HG02885 (cell line): ENCODE results near the gene CXXC5.

Experiments used
- ATAC-seq: cut with Tn5 transposase; IDR thresholded peaks from one replicate; pipeline ENCODE4 v1.9.1; 2021; ENCODE audit warnings: mild to moderate bottlenecking; ENCODE audit not compliant: unreplicated experiment, poor library complexity

Gene CXXC5

DNA sequence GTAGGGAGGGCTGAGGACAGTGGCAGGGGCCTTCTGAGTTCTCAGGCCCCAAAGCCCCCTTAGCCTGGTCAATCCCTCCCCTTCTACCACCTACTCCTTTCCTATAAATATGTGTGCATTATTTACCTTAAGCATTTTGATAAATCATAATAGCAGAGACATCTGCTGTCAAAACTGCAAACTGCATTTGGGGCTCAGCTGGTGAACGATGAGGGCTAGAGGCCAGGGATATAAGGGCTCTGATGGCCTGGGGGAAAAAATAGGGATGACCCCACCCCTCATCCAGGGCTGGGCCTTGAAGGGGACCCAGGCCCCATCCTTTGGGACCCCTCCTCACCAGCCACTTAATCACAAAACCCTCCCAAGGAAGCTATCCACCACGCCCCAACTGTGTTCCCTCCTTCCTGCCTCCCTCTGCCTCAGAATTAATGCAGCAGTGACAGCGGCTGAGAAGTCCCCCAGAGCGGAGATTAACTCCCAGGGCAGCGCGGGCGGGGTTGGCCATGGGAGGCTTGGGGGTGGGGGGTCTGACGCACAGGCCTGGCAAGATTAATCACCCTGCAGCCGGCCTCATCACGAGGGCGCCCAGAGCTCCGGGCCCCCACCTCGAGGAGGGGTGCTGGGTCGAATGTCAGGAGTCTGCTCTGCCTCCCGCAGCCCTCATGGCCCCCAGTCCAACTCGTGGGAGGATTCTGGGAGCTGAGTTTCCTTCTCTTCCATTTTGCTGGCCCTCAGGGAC is 42.1 kb downstream of the CXXC5 start:
- no peak for ATAC-seq

DNA sequence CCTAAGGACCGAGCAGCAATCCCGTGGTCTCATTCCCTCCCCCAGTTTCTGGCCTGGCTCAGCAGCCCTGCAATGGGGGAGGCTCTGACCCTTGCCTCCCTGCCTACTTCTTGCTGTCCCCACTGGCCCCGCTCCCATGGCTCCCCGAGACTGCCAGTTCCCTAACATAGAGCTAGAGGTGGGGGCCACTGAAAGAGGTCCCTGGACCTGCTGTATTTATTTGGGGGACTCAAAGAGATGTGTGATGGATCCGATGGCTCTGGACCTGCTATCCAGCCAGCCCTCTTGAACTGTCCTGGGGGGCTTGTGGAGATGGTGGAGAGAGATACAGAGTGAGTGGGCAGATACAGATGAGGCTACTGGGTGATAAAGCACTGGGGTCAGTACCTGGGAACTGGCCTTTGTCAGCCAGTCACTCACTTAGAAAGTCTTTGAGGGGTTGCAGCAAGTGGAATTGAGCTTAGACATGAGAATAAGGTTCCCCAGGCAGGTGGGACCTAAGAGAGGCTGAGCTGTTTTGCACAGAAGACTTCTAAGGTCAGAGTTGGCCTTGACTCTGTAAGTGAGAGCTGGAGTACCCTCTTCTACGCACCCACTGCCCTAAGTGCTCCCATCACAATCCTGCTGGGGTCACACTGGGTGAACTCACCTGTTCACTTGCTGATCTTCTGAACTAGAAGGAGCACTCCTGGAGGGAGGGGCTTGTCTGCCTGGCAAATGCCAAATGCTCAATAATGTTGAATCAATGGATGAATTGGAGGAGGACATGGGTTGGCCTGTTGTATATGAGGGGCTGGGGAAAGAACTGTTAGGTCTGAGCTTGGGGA is 42.9 kb downstream of the CXXC5 start:
- no peak for ATAC-seq

DNA sequence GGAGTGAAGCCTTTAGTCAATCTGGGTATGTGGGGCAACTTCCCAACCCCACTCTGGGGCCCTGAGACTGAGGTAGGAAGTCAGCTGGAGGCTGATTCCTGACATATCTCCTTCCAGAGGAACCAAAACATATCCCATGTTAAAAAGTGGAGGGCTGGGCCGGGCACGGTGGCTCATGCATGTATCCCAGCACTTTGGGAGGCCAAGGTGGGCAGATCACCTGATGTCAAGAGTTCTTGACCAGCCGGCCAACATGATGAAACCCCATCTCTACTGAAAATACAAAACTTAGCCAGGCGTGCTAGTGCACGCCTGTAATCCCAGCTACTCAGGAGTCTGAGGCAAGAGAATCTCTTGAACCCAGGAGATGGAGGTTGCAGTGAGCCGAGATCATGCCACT is 44.0 kb downstream of the CXXC5 start:
- ATAC-seq, result no peak

DNA sequence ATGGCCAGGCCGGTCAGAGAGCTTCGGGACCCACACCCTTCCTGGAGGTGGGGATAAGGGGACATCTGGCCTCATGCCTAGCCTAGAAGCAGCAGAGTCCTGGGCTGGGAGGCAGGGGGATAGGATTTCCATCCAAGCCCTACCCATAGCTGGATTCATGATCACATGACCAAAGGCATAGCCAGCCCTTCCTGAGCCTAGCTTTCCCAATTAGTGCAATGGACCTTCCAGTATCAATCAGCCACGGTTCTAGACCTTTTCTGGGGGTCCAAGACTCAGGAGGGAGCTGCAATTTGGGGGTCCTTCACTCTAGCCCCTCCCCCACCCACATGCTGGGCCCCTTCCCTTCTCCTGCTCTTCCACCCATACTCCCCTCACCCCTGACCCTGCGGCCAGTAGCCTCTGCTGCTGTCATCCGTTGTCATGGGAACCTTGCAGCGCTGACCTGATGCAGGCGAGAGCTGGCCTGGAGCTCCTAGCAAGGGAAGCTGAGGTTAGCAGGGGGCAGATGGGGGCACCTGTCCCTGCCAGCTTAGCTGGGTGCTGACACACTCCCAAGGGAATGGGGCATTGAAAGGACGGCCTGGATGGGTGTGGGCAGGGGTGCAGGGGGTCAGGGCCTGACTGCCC is 44.6 kb downstream of the CXXC5 start:
- no peak for ATAC-seq

DNA sequence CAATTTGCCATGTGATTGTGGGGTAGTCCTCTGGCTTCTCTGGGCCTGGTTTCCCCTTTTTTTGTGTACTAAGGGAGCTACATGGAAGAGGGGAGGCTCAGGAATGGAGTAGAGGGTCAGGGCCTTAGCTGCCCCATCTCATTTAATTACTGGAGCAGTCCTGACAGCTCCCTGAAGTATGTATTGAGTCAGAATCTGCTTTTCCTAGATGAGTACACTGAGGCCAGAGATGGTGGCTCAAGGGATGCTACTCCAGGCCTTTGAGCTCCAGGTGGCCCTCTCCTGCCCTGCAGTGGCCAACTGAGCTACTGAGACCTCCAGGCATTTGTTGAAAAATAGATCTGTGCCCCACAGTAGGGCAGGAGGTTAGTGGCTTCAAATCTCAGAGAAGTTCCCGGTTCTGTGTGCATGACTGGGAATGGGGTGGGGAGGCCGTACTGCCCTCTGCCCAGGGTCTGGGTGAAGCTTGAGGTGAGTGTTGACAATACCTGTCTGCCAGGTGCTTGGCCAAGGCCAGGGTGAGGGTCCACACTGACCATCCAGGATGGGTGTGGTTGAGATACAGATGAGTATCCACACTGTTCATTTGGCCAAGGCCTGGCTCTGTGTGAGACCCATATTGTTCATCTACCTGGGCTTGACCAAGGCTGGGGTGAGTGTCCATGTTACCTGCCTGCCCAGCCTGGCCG is 45.7 kb downstream of the CXXC5 start:
- ATAC-seq, result no peak

DNA sequence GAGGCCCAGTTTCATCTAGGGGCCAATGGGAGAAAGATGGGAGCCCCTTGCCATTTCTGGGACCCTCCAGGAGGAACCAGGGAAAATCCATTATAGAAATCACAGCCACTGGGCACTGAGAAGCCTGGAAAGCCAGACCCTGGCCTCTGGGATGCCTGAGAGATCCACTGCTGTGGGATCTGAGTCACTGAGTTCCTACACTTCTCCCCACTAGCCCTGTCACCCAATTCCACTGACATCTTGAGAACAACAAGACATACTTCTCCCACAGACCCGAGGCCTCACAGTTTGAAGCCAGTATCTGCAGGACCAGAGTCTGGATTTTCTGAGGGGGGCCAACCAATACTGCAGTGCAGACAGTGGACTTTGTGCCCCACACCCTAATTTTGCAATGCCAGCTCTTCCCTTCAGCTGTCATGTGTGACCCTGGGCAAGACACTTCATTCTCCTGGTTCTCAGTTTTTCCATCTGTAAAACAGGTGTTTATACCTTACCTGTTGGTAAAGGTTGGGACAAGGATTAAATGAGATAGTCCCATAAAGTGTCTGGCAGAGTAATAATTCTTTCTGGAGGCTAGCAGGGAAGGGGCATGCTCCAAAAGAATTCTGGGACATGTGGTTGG is 46.5 kb downstream of the CXXC5 start:
- ATAC-seq, result no peak

DNA sequence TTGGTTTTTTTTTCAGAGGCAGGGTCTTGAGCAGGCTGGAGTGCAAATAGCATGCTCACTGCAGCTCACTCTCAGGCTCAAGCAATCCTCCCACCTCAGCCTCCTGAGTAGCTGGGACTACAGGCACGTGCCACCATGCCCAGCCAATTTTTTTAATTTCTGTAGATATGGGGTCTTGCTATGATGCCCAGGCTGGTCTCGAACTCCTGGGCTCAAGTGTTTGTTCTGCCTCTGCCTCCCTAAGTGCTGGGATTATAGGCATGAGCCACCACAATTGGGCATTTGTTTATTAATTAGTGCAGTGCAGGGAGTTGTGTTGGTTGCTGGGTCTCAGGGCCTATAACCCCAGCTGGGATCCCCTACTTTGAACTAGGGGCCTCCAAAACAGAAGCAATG is 47.0 kb downstream of the CXXC5 start:
- no peak for ATAC-seq

DNA sequence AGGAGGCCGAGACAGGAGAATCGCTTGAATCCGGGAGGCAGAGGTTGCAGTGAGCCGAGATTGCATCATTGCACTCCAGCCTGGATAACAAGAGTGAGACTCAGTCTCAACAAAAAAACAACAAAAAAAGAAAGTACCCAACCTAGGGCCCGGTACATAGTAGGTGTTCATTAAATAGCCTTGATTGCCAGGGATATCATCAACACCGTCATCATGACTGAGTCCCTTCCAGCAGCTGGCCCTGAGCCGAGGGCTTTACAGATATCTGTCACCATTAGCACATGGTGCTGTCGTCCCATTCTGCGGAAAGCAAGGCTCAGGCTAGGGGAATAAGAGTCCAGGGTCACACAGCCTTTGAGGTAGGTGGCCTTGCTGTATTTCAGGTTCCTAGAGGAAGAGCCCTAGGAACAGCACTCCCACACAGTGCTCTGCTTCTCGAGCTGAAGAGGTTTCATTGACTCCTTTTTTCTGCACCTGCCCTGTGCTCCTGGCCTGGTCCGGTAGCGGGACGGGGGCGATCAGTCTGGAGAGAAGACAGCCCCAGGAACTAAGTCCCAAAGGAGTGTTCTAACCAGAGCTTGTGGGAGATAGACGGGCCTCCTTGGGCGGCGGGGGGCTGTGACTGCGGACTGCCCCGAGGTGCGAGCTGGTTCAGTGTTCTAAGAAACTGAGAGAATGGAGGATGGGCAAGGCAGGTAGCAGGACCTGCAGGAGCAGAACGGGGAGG is 48.2 kb downstream of the CXXC5 start:
- no peak for ATAC-seq

DNA sequence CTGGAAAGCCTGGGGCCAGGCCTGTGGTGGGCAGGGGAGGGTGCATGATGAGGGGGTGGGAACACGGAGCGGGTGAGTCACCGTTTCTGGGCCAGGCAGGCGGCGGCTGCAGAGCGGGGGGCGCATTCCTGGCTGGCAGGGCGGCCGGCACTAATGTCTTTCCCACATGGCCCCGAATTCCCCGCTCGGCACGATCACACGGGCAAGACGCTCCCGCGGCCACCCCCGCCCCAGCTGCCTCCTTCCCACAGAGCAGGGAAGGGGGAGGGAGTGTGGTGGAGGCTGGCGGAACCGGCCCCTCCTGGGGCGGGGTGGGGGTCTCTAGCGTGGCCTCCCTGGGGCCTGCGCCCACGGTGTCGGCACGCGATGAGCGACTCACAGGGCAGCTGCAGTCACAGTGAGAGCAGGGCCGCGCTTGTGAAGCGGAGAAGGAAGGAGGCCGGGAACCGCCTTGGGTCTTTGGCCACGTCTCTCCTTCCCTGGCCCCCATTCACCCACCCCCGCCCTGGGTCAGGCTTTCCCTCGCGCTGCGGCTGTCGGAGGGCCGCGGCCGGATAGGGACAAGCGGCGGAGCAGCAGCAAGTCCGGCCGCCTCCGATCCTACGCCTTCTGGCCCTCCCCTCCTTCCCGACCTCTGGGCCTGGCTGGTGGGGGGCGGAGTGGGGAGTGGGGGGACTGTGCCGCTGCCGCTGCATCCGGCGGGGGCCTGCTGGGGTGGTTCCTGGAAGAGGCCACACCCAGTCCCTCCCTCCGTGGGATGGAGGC is 48.9 kb downstream of the CXXC5 start:
- ATAC-seq, result no peak

DNA sequence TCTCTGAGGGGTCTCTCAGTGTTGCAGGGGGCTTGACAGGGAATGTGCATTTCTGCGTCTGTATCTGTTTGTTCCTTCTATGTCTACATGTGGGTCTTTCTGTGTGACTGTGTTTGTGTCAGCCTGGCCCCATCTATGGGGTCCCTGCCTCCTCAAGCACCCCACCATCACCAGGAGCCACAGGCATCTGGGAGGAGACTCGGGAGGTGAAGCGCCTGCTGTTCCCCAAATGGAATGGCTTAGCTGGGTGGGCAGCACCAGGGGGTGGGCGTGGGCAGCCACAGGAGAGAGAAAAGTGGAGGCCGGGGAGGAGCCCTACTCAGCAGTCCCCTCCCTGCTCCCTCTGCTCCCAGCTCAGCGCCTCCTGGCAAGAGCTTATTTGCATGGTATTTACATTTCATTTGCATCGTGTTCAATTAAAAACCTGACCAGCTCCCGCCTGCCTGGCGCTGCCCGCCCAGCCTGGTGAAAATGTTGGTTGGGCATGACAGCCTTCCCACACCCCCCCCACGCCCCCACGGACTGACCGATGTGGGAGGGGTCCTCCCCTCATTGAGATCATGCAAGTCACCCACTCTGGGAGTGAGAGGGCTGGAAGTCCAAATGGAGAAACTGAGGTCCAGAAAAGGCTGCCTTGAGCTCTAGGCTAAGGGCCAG is 50.5 kb downstream of the CXXC5 start:
- no peak for ATAC-seq

DNA sequence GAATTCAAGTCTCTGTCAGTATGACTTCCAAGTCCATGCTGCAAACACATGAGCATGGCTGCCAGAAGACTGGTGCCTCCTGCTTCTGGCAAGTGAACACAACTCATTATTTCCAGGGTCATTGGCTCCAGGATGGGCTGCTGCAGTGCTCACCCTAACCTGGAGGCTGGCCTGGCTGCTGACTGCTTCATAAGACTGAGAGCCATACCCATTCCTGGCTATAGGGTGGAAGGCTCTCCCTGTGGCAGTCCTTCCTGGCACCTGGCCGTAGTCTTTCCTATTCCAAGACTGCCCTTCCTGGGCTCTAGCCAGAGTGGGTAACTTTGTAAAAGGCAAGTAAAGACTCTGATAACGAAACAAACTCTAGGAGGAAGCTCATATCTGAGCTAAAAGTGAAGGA is 51.2 kb downstream of the CXXC5 start:
- ATAC-seq, result no peak

DNA sequence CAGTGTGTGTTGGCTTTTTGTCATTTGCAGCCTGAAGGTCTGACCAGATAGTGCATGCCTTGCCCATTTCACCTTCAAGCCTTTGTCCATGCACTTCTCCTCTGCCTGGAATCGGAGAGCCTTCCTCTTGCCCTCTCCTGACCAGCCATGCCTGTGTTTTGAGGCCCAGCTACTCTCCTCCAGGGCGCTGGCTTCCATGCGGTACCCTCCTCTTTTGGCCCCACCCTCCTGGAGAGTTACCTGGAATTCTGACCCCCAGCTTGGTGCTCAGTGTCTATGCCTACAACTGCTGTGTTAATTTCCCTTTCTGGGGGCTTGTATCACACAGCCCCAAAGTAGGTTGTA is 52.5 kb downstream of the CXXC5 start:
- ATAC-seq, result no peak

DNA sequence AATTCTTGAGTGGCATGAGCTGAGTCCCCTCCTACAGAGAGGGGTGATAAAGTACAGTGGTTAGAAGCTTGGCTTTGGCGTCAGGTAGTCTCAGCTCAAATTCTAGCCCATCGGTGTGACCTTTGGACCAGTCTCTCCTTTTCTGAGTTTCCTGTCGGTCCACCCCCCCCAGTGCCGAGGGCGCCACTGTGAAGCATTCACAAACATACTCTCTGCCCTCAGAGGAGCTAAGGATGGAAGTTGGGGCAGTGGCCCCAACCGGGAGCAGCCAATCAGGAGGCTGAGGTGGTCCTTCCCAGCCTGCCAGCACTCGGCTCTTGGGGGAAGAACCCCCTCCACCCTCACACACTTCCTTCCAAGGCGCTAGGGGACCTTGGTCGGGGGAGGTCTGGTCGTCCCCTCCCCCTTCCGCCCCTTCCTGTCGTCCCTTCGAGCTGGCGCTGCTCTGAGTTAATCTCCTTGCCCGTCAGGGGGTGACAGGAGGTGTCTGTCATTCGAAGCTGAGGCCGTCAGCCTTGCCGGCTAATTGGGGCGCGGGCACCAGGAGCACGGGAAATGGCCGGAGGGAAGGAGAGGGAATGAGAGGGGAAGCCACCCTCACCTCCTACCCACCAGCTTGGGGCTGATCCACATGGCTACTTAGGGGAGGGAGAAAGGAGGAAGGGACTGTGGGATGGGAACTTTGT is 53.0 kb downstream of the CXXC5 start:
- no peak for ATAC-seq

DNA sequence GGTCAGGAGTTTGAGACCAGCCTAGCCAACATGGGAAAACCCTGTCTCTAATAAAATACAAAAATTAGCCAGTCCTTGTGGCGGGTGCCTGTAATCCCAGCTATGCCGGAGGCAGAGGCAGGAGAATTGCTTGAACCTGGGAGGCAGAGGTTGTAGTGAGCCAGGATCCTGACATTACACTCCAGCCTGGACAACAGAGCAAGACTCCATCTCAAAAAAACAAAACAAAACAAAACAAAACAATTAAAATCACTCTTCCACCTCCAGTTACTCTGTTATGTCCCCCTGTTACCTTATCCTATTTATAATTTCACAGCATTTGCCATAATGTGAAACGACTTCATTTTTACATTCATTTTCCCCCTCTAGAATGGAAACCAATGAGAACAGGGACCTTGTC is 54.4 kb downstream of the CXXC5 start:
- no peak for ATAC-seq

DNA sequence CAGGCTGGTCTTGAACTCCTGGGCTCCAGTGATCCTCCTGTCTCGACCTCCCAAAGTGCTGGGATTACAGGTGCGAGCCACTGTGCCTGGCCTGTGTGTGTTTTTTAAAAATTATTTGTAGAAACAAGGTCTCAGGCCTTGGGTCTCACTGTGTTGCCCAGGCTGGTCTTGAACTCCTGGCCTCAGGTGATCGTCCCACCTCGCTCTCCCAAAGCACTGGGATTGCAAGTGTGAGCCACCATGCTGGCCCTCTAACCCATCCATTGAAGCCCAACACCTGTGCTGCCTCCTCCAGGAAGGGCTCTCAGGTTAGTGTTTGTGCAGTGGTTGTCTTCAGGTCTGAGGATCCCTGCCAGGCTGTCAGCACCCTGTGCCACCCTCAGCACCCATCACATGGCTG is 56.6 kb downstream of the CXXC5 start:
- ATAC-seq, result no peak

DNA sequence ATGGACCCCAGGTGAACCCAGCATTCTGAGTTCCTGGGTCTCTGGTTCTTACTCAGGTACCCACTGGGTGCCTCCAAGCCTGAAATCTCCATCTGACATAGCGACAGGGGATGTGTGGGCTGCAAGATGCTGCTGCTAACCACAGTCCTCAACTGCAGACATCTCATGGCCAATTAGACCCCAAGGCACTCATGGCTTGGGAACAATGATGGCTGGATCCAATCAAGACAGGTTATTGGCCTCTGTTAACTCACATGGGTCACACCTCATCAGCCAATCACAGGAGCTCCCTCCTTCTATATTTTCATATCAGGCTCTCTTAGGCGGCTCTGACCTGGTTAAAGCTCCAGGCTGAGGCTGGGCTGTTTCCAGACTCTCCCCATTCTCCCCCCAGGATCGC is 57.0 kb downstream of the CXXC5 start:
- ATAC-seq, result no peak

DNA sequence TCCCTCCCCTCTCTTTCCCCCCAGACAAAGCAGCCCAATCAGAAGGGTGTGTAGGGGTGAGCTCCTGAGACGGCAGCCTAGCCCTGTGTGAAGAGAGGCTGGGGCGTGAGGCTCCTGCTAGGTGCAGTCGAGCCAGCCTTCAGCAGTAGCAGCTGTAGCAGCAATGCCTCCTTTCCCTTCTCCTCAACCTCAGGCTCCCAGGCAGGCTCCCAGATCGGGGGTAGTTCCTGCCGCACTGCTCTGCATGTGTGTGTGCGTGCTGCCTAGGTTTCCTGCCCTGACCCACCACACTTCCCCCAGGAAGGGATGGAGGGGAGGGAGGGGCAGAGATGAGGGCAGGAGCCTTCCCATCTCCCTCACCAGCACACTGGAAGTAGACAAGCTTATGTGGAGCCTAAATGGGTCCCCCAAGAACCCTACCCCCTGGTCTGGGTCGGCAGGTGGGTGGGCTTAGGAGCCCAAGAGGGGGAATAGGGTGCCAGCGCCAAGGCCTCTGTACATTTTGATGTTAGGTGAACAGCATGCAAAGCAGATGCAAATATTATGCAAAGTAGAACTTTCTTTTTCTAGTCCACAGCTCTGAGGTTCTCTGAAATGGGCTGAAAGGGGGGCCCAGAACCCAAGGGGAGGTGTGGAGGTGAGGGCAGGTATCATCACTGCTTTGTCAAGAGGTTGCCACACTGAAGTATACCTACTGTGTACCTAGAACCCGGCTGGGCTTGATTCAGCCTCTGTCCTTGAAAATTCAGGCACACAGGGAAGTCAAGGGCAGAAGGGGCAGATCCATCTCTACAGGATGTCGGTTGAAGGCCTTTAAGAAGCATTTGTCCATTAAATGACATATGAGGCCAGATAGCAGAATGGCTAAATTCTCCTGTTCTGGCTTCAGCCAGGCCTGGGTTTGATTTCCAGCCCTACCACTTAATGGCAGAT is 57.8 kb downstream of the CXXC5 start:
- ATAC-seq, result no peak
